CD4-positive, alpha-beta T cell treated with Interleukin-1 beta for 1 hour (primary cell): ENCODE results near the gene NDUFAF2.
"Not testable (repeated sequence)": the region's sequence is repeated elsewhere in the genome, so short reads cannot be mapped to it uniquely, and the experiment has no call there.

ENCODE experiments used
- DNase-seq, 2 donors: peaks; one replicate each; pipeline ENCODE4 v3.0.0-alpha.2; 2020 to 2022

The NDUFAF2 gene

DNA sequence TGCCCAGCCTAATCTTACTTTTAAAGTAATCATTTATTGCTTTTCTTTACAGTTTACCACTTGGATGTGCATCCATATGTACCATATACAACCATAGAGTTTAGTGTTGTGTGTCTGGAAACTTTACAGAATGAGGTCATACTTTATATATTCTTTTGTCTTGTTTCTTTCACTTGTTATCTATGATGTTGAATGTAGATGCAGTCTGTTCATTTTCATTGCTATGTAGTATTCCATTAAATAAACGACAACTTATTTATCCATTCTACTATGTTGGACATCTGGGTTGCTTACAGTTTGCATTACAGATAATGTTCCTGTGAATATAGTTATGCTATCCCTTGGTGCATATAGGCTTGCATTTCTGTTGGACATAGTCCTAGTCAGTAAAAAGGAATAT lies 238.5 kb downstream of the NDUFAF2 start:
- no peak for DNase-seq

DNA sequence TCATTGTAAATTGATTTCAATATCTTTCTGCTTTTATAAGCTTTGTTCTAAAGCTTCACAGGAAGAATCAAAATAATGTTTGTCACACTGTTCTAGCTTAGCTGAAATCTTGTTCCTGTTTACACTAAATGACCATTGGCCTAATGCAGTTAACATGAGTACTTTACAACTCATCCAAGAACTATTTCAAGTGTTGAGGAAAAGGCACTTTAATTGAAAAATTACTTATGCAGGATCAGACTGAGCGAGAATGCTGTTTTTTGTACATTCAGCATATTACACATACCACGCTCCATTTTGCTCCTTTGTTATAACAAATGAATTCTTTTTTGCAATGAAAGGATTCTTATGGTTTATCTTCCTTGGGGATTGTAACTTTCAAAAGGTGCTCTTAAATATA lies 239.7 kb downstream of the NDUFAF2 start:
- DNase-seq, result no peak

DNA sequence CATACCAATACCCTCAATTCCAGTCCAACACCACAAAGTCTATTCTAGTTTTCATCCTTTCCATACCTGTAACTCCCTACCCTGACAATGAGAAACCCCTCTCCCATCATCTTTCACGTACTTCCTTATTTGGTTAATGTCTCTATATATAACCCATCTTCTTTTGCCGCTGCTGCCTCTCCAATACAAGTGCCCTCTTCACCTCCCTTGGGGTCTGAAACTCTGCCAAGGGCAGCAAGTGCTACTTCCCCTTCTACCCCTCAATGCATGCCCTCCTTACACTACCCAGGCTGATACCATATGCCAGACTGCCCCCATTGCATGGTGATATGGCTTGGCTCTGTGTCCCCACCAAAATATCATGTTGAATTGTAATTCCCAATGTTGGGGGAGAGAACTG lies 241.6 kb downstream of the NDUFAF2 start:
- DNase-seq, result no peak

DNA sequence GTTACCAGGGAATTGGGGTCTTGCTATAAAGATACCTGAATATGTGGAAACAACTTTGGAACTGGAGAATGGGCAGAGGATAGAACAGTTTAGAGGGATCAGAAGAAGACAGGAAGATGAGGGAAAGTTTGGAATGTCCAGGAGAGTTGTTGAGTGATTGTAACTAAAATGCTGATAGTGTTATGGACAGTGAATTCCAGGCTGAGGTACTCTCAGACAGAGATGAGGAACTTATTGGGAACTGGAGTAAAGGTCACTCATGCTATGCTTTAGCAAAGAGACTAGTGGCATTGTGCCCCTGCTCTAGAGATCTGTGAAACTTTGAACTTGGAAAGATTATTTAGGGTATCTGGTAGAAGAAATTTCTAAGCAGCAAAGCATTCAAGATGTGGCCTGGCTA lies 242.3 kb downstream of the NDUFAF2 start:
- not testable (repeated sequence) for DNase-seq

DNA sequence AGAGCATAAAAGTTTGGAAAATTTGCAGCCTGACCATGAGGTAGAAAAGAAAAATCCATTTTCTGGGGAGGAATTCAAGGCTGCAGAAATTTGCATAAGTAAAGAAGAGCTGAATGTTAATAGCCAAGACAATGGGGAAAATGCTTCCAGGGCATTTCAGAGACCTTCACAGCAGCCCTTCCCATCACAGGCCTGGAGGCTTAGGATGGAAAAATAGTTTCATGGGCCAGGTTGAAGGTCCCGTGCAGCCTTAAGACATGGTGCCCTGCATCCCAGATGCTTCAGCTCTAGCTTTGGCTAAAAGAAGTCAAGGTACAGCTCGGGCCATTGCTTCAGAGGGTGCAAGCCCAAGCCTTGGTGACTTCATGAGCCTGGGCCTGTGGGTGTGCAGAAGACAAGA lies 242.8 kb downstream of the NDUFAF2 start:
- not testable (repeated sequence) for DNase-seq

DNA sequence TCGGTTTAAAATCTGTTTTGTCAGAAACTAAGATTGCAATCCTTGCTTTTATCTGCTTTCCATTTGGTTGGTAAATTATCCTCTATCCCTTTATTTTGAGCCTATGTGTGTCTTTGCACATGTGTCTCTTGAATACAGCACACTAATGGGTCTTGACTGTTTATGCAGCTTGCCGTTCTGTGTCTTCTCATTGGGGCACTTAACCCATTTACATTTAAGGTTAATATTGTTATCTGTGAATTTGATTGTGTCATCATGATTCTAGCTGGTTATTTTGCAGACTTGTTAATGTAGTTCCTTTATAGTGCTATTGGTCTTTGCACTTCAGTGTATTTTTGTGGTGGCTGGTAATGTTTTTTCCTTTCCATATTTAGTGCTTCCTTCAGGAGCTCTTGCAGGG lies 253.6 kb downstream of the NDUFAF2 start:
- DNase-seq, result no peak

DNA sequence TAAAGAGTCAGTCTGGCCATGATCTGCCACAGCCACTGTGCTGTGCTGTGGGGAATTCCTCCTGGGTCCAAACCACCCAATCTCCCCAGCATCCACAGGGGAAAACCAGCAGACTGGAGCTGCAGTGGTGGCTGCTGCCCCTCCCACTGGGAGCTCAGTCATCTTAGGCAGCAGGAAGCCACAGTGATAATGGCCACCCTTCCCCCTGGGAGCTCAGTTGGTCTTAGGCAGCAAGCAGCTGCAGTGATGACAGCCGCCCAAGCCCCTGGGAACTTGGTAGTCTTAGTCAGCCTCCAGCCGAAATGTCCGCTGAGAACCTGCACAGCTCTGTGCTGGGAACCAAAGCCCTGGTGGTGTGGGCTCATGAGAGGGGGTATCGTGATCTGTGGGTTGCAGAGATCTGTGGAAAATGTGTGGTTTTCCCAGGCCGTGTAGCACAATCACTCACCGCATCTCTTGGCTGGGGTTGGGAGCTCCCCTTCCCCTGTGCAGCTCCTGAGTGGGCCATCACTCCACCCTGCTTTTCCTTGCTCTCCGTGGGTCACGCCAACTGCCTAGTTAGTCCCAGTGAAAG lies 255.7 kb downstream of the NDUFAF2 start:
- no peak for DNase-seq

DNA sequence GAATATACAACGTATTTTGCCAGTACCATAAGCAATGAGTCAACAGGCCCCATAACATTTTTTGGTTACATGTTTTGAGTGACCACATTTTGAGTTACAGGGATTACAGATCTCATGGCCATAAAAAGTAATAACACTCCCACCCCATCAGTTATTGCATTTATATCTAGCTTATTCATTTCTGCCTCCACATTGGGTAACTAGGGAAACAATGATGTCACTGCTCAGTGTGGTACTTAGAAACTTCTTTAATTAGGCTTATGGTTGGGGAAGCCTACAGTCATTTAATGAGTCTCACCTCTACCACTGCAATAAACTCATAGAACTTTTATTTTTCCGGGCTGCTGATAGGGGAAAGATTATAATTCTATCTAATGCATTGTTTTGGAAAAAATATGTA lies 257.2 kb downstream of the NDUFAF2 start:
- DNase-seq, result no peak
